ENCODE measurements around the gene CDYL.
"Not testable (repeated sequence)": the region's sequence is repeated elsewhere in the genome, so short reads cannot be mapped to it uniquely, and the experiment has no call there.

Gene CDYL

GRCh38 chr6:4848382-4849068 lies 72.3 kb downstream of the CDYL start:
- no peak for DNase-seq

GRCh38 chr6:4849226-4850022 lies 73.2 kb downstream of the CDYL start:
- no peak for DNase-seq

- DNase-seq: no peak
Observed at GRCh38 chr6:4851035-4851434, 74.8 kb downstream of the CDYL start.

- DNase-seq: not testable (repeated sequence)
Observed at GRCh38 chr6:4852186-4852585, 76.0 kb downstream of the CDYL start.

GRCh38 chr6:4852938-4853337 lies 76.7 kb downstream of the CDYL start:
- no peak for DNase-seq

GRCh38 chr6:4853349-4853748 lies 77.1 kb downstream of the CDYL start:
- no peak for DNase-seq

GRCh38 chr6:4853782-4854511 lies 77.7 kb downstream of the CDYL start:
- no peak for DNase-seq

GRCh38 chr6:4856785-4857184 lies 80.6 kb downstream of the CDYL start:
- DNase-seq: no peak

GRCh38 chr6:4858194-4859015 lies 82.2 kb downstream of the CDYL start:
- no peak for DNase-seq

- no peak for DNase-seq
Observed at GRCh38 chr6:4860387-4860786, 84.2 kb downstream of the CDYL start.

GRCh38 chr6:4861564-4861963 lies 85.4 kb downstream of the CDYL start:
- DNase-seq: no peak

- no peak for DNase-seq
Observed at GRCh38 chr6:4864519-4864918, 88.3 kb downstream of the CDYL start.

- not testable (repeated sequence) for DNase-seq
Observed at GRCh38 chr6:4865006-4865405, 88.8 kb downstream of the CDYL start.

- DNase-seq: no peak
Observed at GRCh38 chr6:4870821-4871494, 94.8 kb downstream of the CDYL start.

GRCh38 chr6:4871825-4872224 lies 95.6 kb downstream of the CDYL start:
- DNase-seq: no peak

GRCh38 chr6:4872841-4873240 lies 96.6 kb downstream of the CDYL start:
- no peak for DNase-seq

- no peak for DNase-seq
Observed at GRCh38 chr6:4873928-4874327, 97.7 kb downstream of the CDYL start.

- no peak for DNase-seq
Observed at GRCh38 chr6:4879741-4880275, 103.6 kb downstream of the CDYL start.

- no peak for DNase-seq
Observed at GRCh38 chr6:4880363-4880762, 104.2 kb downstream of the CDYL start.

- no peak for DNase-seq
Observed at GRCh38 chr6:4883298-4883697, 107.1 kb downstream of the CDYL start.

GRCh38 chr6:4884646-4885340 lies 108.6 kb downstream of the CDYL start:
- no peak for DNase-seq
